ENCODE measurements around the gene TNFAIP3. TPM values are rescaled to one million over a fixed set of nuclear protein-coding genes. Genes with fewer than 3 reads are reported as not detected.

Gene TNFAIP3
- total and polyA plus RNA-seq, 2 of the 8 experiments (the other 6 are each of a cell fraction or from before 2014, with no cell fraction given): 1.6 to 2.0 TPM

DNA sequence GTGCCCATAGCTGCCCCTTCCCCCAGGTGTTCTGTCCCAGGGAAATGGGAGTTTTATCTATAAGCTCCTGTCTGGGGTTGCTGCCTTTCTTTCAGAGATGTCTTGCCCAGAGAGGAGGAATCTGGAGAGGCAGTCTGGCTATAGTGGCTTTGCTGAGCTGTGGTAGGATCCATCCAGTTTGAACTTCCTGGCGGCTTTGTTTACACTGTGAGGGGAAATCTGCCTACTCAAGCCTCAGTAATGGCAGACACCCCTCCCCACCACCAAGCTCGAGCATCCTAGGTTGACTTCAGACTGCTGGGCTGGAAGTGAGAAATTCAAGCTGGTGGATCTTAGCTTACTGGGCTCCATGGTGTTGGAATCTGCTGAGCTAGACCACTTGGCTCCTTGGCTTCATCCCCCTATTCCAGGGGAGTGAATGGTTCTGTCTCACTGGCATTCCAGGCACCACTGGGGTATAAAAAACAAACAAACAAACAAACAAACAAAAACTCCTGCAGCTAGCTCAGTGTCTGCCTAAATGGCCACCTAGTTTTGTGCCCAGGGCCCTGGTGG, 24.0 kb downstream of the TNFAIP3 start (continued):
- TF ChIP-seq, protein P1, sequence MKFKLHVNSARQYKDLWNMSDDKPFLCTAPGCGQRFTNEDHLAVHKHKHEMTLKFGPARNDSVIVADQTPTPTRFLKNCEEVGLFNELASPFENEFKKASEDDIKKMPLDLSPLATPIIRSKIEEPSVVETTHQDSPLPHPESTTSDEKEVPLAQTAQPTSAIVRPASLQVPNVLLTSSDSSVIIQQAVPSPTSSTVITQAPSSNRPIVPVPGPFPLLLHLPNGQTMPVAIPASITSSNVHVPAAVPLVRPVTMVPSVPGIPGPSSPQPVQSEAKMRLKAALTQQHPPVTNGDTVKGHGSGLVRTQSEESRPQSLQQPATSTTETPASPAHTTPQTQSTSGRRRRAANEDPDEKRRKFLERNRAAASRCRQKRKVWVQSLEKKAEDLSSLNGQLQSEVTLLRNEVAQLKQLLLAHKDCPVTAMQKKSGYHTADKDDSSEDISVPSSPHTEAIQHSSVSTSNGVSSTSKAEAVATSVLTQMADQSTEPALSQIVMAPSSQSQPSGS (IDR thresholded peaks at IDR 0.05; ENCODE audit: low read length): no peak
- TF ChIP-seq CBX8 (IDR thresholded peaks at IDR 0.05; ENCODE audit: borderline replicate concordance, low read depth, low read length): no peak
- TF ChIP-seq CTBP2 (IDR thresholded peaks at IDR 0.05; ENCODE audit: borderline replicate concordance, insufficient read depth, insufficient read length, low read length): no peak
